Upper lobe of left lung (tissue), 4 donors: ENCODE results near the gene ZCWPW2.

Experiments
- EP300 ChIP-seq, 4 donors: sonication (generic); formaldehyde crosslinking; IDR thresholded peaks; one replicate each; pipeline ENCODE4 v1.5.1; 2017; ENCODE audit warnings: antibody characterized with exemption in 4 of 4, control low read depth in 2 of 4
- POLR2A ChIP-seq, 4 donors: fragments of 450-650 bp; IDR thresholded peaks; one replicate each; pipeline ENCODE4 v1.5.1; 2016 to 2017; ENCODE audit warnings: antibody characterized with exemption in 4 of 4, mild to moderate bottlenecking in 2 of 4
- TF ChIP-seq, protein P1 (sequence below), 6 experiments: fragments of 450-650 bp in 4 of 6; fragments of 200-600 bp in 2 of 6; sonication (generic) in 2 of 6; IDR thresholded peaks; one replicate each; pipeline ENCODE4 v1.5.1; 2016 to 2019; ENCODE audit warnings: antibody characterized with exemption in 6 of 6

DNA sequence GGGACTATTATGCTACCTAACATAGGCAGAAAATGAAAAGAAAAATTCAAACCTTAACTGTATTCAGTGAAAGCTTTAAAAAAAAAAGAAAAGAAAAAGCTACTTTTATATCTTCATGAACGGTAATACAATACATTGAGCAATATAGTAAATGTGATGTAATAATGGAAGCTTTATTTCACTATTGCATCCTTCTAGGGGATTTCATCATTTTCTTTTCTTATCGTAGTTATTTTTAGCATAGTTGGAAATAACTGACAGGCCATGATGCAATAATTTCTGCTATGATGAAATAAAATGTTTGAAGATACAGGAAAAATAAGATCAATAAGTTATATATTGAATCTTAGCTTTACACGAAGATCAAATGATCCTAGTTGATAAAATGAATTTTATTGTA, 40.3 kb upstream of the ZCWPW2 start:
- no peak for TF ChIP-seq POLR2A (IDR thresholded peaks at IDR 0.05)
- TF ChIP-seq, protein P1, sequence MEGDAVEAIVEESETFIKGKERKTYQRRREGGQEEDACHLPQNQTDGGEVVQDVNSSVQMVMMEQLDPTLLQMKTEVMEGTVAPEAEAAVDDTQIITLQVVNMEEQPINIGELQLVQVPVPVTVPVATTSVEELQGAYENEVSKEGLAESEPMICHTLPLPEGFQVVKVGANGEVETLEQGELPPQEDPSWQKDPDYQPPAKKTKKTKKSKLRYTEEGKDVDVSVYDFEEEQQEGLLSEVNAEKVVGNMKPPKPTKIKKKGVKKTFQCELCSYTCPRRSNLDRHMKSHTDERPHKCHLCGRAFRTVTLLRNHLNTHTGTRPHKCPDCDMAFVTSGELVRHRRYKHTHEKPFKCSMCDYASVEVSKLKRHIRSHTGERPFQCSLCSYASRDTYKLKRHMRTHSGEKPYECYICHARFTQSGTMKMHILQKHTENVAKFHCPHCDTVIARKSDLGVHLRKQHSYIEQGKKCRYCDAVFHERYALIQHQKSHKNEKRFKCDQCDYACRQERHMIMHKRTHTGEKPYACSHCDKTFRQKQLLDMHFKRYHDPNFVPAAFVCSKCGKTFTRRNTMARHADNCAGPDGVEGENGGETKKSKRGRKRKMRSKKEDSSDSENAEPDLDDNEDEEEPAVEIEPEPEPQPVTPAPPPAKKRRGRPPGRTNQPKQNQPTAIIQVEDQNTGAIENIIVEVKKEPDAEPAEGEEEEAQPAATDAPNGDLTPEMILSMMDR (IDR thresholded peaks at IDR 0.05) = no peak
- no peak for TF ChIP-seq EP300 (IDR thresholded peaks at IDR 0.05)
